UCSD-AML1 (cell line): ENCODE results near the gene BCOR.

Experiments used
- DNase-seq: peaks from one replicate; lab custom pipeline; 2025; ENCODE audit not compliant: unreplicated experiment; lab: John Stamatoyannopoulos, UW

Gene BCOR

GRCh38 chrX:40007131-40007755 lies 90.5 kb downstream of the BCOR start:
- no peak for DNase-seq

DNA sequence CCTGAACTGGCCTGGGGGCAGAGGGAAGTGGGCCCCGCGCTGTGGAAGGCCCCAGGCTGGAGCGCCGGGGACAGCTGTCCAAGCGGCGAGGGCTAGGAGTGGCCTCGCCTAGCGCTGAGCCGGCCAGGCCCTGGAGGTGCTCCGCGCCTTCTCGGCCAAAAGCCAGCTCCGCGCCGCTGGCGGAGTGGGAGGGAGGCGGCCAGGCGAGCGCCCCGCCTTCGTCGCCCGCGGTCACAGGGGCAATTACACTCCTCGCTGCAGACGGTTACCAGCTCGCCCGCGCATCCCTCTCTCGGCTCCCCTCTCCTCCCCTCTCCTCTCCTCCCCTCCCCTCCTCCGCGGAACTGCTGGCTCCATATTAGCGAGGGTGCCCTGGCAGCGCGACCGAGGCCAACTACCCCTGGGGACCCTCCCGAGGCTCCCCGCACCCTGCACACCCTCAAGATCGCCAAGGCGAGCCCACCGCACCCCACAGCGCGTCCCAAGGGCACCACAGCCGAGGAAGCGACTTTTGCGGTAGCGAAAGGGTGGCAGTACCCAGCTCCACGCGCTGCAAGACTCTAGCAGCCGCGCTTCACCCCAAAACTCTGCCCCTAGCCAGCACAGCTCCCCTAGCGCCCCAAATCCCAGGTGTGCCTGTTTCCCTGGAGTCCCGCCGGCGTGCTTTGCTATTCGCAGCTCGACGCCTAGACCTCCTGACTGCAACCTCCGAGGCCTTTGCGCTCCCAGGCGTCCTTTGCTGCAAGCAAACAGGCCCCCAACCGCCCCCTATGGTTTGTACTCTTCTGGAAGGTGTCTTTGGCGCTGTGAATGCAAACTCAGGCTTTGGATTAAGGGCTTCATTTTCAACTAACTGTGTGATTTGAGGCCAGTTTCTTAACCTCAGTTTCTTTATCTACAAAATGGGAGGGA lies 91.4 kb downstream of the BCOR start:
- DNase-seq: no peak

DNA sequence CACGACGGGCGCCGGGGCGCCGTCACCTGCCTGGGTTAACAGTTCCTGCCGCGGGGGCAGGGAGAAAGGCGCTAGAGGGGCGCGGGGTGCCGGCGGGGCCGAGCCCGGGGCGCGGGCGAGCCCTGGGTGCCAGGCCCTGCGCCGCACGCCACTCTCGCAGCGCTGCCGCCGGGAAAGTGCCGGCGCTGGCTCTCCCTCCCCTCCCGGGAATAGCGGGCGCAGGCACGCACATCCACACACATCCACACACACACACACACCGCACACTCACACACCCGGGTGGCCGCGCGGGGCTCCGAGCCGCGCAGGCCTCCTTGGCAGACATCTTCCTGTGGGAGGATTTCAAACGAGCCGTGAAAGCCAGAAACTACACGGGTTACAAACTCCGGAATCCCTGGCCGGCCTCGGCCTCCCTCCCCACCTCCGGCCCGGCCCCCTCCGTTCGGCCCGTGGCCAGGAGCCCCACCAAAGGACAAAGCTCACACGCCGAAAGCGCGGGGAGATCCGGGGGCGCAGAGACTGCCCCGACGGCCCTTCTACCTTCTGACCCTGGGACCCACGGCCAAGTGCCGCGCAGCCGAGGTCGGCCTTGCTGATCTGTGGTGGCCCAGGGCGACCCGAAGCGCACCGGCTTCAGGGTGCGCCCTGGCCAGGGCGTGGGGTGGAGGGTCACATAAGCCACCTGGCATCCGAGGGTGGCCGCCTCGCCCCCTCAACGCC lies 92.3 kb downstream of the BCOR start:
- no peak for DNase-seq

DNA sequence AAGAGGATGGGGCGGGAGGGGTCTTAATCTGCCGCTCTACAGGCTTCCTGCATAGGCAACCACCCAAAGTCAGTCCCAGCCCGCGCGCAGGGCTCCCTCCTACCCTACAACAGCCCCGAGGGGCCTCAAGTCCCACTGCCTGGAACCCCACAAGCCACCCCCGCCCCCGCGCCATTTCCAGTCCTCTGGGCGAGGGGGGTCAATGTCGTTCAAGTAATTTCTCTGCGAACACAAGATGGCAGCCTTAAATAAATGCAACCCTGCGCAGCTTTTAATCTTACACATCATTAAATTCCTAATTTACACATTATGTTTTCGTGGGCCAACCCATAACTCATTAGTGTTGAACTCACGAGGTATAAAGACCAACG lies 92.9 kb downstream of the BCOR start:
- no peak for DNase-seq

GRCh38 chrX:40004246-40004535 lies 93.6 kb downstream of the BCOR start:
- no peak for DNase-seq

DNA sequence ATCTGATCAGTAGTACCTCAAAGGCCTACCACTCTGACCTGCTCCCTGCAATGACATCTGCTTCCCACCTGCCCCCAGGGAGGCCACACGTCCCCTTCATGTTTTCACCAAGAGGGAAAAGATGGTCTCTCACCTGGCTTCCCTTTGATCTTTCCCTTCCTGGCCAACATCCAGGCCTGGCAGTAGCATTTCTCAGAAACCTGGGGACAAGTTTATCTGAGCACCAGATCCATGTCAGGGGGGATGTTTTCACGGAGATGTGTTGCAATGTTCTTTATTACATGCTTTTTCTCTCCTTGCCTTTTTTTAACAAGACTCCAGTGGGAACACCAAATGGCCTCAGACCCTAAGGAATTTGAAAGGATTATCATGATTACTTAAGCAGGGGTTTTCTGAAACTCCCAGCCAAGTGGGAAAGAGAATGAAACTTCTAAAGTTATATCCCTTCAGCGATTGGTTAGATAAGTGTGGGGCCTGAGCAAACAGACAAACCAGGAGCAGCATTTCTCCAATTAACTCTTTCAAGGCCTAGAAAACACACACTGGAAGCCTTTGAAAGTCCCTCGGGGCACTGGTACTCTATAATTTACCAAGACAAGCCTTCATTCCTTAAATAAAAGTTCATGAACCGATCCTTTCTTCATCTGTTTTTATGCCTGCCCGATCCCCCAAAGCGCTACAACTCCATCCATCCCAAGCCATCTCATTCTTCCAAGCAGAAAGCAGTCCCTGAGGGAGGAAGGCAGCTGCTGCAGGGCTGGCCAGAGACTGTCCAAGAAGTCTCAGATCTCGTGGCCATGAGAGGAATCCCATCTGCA lies 94.1 kb downstream of the BCOR start:
- no peak for DNase-seq

- DNase-seq: no peak
Measured at GRCh38 chrX:40003071-40003427, 94.7 kb downstream of the BCOR start.
